Endometrial microvascular endothelial cells (primary cell): Measurements from ENCODE around the gene ZNF341. TPM values are rescaled to one million over a fixed set of nuclear protein-coding genes. Genes with fewer than 3 reads are reported as not detected.
"Not testable (repeated sequence)": the region's sequence is repeated elsewhere in the genome, so short reads cannot be mapped to it uniquely, and the experiment has no call there.

Experiments used
- in situ Hi-C: cut with HindIII; loops from 2 replicates; pipeline ENCODE4 v1.10.0; 2017; ENCODE audit warnings: low sequenced_read_pairs, low pct_unique_long_range_greater_than_20kb; ENCODE audit errors: inconsistent ontology term
- total RNA-seq: library from RNA; depleted of rRNA; stranded (reverse); fragments of >200 nt; gene quantifications from one replicate; pipeline ENCODE4 v1.2.3, GENCODE V29; 2015; ENCODE audit errors: inconsistent ontology term

ZNF341 gene
- total RNA-seq, 1 donor from 2014 or later = 1.1 TPM

DNA sequence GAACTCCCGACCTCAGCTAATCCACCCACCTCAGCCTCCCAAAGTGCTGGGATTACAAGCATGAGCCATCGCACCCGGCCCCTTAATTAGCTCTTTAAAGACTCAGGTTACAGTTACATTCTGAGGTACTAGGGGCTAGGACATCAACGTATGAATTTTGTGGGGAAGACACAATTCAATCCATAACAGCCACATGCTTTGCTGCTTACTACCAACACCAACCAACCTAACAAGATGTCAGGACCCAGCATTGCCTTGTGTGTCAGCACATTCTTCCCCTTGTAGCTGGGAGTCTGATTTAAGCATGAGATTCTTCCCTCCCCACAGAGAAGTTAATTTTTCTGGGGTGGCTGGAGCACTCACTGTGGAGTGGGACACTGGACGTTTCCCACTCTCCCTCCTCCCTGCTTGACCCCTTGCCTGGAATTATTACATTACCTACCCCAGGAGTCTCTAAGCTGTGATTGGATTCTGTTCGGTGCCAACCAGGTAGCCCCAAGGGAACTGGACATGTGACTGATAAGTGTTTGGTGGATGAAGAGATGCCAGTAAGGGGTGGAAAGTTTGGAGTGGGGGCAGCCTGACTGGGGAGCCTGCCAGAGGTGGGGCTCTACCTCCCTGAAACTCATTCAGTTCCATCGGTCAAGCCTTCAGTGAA is 6.1 kb upstream of the ZNF341 start:
- in situ Hi-C loops = no loop called here

DNA sequence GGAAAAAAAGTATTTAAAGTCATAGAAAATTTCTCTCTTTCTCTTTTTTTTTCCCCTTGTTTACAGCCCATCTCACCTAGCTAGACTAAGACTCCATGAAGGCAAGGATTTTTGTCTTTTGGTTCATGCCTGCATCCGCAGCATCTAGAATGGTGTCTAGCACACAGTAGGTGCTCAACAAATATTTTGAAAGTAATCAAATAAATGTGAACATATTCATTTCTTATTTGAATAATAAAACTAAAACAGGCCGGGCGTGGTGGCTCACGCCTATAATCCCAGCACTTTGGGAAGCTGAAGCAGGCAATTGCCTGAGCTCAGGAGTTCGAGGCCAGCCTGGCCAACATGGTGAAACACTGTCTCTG is 4.7 kb upstream of the ZNF341 start:
- in situ Hi-C loops = no loop called here

DNA sequence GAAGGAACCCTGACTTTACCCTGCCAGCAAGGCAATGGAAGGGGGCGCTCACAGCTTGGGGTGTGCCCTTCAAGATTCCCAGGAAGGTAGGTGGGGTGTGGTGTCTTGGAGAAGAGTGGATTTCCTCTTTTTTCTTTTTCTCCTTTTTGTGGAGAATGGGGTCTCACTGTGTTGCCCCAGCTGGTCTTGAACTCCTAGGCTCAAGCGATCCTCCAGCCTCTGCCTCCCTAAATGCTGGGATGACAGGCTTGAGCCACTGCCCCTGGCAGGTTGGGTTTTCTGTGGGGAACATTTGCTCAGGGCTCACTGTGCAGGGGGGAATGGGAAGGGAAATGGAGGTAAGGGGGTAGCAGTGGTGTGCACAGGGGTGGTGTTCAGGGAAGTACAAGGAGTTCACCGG is 4.0 kb upstream of the ZNF341 start:
- in situ Hi-C loops = no loop called here

DNA sequence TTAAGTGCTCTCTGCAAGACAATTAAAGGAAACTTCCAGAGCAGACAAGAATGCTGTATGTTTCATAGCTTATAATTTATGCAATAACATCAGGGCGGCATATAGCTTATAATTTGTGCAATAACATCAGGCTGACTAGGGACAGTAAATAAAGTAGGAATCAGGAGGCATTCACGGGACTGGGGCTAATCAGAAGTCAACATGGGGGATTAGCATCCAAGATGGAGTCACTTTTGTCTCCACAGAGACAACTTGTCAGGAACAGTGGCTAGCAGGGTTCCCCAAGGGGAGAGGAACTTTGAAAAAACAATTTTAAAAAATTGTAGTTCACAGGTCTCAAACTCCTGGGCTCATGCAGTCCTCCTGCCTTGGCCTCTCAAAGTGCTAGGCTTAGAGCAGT is 3.3 kb upstream of the ZNF341 start:
- in situ Hi-C loops = no loop called here

DNA sequence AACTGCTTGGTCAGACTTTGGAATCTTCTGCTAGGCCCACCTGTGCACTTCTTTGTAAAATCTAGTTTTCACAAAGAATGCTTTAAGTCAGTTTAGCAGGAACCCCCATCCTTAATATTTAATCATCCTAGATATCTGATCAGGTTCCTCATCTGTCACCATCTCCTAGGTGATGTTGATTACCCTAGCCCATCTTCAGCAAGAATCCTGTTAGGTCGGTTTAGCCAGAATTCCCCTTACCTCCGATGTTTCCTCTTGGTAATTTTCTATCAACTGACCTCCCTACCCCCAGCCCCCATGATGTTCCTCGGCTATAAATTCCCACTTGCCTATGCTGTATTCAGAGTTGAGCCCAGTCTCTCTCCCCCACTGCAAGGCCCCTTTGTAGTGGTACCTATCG is 2.7 kb upstream of the ZNF341 start:
- in situ Hi-C loops = no loop called here

DNA sequence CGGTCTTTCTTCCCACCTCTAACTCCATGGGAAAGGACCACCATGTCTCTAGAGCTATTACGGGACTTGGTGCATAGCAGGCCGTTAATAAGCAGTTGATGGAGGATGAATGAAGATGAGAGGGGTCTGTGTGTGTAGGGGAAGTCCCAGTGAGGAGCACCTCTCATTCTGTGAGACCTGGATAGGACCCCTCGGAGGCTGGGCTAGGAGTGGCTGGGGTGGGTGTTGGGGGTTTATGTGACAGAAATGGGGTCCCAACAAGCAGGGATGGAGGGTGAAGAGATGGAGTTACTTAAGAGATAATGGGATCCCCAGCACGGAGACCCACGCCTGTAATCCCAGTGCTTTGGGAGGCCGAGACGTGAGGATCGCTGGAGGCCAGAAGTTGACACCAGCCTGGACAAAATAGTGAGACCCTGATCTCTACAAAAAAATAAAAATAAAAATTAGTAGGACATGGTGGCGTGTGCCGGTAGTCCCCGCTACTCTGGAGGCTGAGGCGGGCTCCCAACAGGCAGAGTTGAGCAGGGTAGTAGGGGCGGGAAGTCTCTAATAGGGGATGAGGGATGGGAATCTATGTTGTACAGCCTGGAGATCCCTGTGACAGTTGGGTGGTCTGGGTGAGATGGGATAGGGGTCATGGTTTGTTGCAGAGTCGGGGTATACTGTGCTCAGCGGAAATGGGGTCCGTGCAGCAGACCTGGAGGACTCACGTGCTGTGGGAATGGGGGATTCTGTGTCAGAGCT is 677 bp upstream of the ZNF341 start:
- in situ Hi-C loops = no loop called here

DNA sequence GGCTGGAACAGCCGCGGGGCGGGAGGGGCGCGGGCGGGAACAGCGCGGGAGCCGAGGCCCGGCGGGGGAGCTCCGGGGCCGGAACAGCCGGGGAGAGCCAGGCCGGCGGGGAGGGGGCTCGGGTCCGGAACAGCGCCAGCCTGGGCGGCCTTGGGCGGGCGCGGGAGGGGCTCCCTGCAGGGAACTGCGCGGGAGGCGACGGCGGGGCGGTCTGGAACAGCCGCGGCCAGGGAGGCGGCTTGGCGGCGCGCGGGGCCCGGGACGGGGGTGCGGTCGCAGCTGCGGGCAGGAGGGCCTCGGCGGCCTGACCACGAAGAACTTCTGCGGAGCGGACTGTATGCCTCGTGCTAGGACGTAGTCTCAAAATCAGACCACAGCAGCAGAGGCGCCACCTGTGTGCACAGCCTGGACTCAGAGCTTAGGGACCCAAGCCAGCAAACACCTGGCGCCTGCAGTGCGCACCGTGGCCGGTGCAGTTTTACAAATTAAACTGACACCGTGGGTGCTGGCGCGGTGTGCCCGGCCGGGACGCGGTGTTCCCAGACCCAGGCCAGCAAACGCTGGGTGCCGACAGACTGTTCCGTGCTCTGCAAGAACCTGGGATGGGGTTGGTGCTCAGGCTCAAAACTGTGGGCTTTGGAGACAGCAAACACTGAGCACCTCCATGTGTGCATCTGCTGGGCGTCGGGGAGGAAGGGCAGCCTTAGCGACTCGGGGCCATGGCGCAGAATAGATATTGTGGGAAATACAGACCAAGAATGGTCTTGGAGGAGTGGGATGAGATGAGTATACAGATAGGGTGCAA is 572 bp downstream of the ZNF341 start:
- in situ Hi-C loops = no loop called here

DNA sequence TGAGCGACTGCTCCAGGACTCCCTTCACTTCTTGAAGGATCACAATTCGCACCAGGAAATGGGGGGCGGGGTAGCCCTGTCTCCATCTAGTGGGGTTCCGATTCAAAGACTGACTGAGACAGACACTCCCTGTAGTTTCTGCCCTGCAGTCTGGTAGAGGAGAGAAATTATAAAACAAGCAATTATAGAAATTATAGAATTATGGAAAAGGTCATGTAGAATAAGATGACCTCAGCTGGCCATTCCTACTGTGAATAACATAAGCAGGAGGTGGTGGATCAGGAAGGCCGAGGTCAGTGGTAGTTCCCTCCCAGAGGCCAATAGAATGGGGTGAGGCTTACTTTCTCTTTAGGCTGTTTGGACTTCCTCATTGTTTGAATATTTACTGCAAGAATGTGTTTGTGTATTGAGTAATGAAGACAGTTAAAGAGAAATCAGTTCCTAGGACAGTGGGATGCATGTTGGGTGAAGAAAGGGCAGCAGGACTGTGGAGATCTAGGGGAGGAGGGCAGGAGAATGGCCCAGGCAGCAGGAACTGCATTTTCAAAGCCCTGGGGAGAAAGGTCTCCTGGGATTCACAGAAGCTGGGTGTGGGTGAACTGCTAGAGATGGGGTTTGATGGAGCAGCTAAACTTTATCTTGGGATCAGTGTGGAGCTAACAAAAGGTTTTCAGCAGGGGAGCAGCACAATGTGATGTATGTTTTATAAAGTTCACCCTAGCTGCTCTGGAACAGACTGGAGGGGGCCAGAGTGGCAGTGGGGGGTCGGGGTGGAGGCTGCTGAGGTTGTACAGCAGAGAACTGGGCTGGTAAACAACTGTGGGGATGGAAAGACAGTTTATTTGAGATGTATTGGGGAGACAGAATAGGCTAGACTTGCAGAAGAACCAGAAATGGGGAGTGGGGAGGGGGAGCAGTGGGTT is 2.1 kb downstream of the ZNF341 start:
- in situ Hi-C loops = no loop called here

DNA sequence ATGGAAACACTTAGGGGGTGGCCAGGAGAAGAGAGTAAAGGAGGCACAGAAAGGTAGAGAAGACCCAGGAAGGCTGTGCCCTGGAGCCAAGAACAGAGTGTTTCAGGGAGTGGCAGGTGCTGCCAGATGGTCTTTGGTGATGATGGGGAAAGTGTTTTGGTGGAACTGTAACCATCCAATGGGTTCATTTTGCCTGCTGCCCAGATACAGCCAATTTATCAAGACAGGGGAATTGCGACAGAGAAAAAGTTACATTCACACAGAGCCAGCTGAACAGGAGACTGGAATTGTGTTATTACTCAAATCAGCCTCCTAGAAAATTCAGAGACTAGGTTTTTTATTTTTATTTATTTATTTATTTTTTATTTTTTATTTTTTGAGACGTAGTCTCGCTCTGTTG is 5.2 kb downstream of the ZNF341 start:
- in situ Hi-C loops = no loop called here

DNA sequence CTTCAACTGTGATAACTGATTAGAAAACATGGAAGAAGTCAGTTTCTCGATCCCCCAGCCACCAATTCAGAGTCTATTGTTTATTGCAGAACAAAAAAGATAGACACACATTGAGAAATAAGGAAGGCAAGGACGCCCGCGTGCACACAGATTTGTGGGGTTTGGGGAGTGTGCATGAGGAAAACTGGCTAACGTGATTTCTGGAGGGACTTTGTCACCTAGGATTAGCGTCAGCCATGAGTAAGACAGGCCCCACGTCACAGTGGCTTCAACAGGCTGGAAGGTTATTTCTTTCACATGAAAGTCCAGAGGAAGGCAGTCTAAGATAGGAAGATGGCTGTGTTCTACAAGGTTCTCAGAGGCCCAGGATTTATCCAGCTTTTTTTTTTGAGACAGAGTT is 7.7 kb downstream of the ZNF341 start:
- in situ Hi-C loops = no loop called here

DNA sequence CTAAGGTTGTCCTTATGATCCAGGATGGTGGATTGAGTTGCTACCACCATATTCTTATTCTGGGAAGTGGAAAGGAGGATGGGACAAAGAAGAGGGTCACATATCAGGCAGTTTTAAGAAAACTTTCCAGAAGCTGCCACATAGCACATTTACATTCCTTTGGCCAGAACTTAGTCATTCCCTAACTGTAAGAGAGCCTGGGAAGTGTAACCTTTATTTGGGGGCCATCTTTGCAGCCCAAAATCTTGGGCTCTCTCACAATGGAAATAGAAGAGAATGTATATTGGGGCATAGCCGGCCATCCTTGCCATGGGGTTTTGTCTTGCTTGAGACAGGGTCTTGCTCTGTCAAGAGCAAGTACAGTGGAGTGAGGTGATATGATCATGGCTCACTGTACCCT is 8.4 kb downstream of the ZNF341 start:
- in situ Hi-C loops = no loop called here

DNA sequence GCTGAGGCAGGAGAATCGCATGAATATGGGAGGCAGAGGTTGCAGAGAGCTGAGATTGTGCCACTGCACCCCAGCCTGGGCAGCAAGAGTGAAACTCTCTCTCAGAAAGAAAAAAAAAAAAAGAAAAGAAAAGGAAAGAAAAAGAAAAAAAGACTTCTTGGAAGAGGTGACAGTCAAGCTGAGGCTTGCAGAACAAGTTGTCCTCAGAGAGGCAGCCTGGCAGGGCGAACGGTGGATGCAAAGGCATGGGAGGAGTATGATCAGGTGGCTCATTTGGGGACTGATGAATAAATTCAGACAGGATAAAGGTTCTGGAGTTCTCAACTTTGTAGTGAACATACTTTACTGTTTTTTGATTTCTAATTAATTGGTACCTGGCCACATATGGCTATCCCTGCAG is 12.4 kb downstream of the ZNF341 start:
- in situ Hi-C loops = no loop called here

DNA sequence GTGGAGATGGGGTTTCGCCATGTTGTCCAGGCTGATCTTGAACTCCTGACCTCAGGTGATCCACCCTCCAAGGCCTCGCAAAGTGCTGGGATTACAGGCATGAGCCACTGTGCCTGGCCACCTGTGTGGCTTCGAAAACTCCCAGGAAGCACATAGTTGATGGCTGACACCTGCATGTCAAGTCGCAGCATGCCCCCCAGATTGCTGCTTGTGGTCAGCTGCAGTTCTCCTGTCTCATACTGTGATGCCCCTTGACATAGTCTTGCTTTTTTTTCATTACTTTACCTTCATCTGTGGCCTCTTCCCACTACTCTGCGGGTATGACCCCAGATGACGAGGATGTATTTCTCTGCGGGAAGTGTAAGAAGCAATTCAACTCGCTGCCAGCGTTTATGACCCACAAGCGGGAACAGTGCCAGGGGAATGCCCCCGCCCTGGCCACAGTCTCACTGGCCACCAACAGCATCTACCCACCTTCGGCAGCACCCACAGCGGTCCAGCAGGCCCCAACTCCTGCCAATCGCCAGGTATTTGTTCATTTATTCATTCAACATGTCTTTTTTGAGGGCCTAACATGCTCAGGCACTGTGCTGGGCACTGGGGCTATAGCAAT is 13.1 kb downstream of the ZNF341 start:
- in situ Hi-C loops = no loop called here

DNA sequence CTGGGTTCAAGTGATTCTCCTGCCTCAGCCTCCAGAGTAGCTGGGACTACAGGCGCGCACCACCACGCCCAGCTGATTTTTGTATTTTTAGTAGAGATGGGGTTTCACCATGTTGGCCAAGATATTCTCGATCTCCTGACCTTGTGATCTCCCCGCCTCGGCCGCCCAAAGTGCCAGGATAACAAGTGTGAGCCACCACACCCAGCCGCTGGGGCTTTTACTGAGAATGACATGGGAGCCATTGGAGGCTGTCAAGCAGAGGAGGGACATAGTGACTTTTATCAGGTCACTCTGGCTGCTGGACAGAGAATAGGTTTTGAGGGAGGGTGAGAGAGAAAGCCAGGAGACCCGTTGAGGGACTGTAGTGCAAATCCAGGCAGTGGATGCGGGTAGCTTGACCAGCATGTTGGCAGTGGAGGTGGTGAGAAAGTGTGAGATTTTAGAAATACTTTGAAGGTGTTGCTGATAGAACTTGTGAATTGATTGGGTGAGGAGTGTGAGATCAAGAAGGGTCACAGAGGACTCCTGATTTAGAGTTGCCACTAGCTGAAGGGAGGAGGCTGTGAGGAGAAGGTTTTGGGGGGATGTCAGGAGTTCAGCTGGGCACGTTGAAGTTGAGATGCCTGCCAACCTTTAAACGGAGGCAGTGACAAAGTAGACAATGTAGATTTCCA is 14.7 kb downstream of the ZNF341 start:
- in situ Hi-C loops = no loop called here

DNA sequence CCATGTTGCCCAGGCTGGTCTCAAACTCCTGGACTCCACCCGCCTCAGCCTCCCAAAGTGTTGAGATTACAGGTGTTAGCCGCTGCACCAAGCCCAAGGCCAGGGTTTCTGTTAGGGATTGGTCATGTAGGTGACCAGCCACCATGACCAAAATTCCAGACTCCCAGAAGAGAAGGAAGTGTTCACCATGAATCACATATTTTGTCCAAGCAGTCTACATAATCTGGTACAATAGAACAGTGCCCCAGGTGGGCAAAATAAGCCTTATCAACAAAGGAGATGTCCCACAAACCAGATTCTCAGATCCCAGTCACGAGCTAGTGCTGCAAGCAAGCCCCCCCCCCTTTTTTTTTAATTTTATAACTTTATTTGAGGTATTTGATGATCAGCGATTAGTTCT is 20.0 kb downstream of the ZNF341 start:
- in situ Hi-C loops = no loop called here

DNA sequence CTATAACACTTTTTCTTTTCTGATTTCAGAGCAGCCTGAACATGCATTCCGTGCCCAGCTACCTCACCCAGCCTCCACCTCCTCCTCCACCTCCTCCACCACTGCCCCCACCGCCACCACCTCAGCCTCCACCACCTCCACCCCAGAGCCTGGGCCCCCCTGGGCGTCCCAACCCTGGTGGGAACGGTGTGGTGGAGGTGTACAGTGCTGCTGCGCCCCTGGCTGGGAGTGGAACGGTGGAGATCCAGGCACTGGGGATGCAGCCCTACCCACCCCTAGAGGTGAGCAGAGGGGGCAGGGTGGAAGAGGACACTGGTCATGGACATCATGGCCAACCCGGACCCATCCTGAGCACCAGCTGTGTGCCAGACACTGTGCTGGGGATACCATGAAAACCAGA is 21.3 kb downstream of the ZNF341 start:
- in situ Hi-C loops = no loop called here

DNA sequence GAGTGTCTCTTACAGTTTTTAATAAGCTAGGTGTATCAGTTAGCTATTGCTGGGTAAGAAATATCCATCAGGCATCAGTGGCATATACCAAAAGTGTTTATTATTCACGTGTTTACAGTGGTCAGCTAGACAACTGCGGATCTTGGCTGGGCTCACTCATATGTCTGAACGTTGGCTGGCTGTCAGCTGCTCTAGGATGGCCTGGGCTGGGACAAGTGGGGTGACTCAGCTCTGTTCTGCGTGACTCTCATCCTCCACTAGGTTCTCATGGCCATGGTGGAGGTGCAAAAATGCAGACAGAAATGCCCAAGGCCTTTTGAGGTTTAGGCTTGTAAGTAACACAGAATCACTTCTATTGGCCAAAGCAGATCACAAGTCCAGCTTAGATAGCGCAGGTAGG is 22.0 kb downstream of the ZNF341 start:
- in situ Hi-C loops = no loop called here

DNA sequence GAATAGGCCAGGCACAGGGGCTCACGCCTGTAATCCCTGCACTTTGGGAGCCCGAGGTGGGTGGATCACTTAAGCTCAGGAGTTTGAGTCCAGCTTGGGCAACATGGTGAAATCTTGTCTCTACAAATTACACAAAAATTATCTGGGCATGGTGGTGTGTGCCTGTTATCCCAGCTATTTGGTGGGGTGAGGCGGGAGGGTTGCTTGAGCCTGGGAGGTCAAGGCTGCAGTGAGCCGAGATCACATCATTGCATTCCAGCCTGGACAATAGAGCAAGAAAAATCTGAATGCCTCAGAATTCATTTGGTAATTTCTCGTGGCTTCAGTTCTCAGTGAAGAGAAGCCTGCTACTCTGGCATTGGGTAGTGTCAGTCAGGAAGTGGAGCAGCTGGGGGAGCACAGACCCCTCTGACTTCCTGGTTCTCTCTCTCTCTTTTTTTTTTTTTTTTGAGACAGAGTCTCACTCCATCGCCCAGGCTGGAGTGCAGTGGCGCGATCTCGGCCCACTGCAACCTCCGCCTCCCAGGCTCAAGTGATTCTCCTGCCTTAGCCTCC is 24.2 kb downstream of the ZNF341 start:
- in situ Hi-C loops = not testable (repeated sequence)
